ENCODE results near the gene PTPN21.

DNA sequence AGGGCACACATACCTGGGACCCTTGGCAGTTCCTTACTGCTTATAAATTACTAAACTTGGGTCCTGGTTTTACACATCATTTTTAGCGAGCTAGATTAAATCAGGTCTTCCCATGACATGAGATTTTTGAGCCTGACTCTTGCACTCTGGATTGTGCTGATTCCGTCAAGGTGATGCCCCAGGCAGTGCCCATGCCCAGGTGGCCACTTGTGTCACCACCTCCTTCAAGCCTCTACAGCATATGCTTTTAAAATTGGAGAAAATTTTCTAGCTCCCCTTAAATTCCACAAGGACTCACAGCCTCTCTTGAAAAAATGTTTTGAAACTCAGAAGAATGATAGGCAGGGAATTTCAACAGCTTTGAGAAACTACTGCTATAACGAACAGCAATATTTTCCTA is 9.6 kb downstream of the PTPN21 start:
- TF ChIP-seq, protein P1, sequence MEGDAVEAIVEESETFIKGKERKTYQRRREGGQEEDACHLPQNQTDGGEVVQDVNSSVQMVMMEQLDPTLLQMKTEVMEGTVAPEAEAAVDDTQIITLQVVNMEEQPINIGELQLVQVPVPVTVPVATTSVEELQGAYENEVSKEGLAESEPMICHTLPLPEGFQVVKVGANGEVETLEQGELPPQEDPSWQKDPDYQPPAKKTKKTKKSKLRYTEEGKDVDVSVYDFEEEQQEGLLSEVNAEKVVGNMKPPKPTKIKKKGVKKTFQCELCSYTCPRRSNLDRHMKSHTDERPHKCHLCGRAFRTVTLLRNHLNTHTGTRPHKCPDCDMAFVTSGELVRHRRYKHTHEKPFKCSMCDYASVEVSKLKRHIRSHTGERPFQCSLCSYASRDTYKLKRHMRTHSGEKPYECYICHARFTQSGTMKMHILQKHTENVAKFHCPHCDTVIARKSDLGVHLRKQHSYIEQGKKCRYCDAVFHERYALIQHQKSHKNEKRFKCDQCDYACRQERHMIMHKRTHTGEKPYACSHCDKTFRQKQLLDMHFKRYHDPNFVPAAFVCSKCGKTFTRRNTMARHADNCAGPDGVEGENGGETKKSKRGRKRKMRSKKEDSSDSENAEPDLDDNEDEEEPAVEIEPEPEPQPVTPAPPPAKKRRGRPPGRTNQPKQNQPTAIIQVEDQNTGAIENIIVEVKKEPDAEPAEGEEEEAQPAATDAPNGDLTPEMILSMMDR (IDR thresholded peaks at IDR 0.05 in 8 of 11, conservative IDR thresholded peaks at IDR 0.05 in 3 of 11) = no peak
- no peak for TF ChIP-seq POLR2AphosphoS5 (IDR thresholded peaks at IDR 0.05)
